ENCODE data around the gene C19orf25.
A peak's percentile ranks its signal among the peaks of the same experiment; 100 is the strongest.

The C19orf25 gene

GRCh38 chr19:1511318-1512317, 32.6 kb upstream of the C19orf25 start:
- H3K4me3 ChIP-seq (ENCODE audit: low read depth, low read length), result no peak overlapping the region
- TF ChIP-seq, protein P1, sequence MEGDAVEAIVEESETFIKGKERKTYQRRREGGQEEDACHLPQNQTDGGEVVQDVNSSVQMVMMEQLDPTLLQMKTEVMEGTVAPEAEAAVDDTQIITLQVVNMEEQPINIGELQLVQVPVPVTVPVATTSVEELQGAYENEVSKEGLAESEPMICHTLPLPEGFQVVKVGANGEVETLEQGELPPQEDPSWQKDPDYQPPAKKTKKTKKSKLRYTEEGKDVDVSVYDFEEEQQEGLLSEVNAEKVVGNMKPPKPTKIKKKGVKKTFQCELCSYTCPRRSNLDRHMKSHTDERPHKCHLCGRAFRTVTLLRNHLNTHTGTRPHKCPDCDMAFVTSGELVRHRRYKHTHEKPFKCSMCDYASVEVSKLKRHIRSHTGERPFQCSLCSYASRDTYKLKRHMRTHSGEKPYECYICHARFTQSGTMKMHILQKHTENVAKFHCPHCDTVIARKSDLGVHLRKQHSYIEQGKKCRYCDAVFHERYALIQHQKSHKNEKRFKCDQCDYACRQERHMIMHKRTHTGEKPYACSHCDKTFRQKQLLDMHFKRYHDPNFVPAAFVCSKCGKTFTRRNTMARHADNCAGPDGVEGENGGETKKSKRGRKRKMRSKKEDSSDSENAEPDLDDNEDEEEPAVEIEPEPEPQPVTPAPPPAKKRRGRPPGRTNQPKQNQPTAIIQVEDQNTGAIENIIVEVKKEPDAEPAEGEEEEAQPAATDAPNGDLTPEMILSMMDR (IDR thresholded peaks at IDR 0.05; ENCODE audit: insufficient read depth, low read depth, low read length, missing control alignments), result no peak
- no peak for DNase-seq (ENCODE audit: low read depth)

DNA sequence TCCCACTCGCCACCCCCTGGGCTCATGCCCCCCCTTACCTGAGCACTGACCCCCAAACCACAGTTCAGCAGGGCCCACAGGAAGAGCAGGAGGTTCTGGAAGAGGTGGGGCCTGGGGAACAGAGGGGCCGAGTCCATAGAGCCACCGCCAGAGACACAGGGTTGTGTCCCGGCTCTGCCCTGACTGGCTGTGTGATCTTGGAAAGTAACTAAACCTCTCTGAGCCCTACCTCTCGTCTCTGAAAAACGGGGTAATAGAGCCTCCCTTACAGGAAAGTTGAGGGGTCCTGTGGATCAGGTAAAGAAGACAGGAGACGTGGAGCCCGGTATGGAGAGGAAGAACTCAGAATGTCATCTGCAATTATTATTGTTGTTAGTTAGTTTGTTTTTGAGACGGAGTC, 31.8 kb upstream of the C19orf25 start:
- H3K4me3 ChIP-seq (ENCODE audit: low read depth, low read length), result no peak overlapping the region
- DNase-seq (ENCODE audit: low read depth), result no peak
- TF ChIP-seq, protein P1 (IDR thresholded peaks at IDR 0.05; ENCODE audit: insufficient read depth, low read depth, low read length, missing control alignments), result no peak

DNA sequence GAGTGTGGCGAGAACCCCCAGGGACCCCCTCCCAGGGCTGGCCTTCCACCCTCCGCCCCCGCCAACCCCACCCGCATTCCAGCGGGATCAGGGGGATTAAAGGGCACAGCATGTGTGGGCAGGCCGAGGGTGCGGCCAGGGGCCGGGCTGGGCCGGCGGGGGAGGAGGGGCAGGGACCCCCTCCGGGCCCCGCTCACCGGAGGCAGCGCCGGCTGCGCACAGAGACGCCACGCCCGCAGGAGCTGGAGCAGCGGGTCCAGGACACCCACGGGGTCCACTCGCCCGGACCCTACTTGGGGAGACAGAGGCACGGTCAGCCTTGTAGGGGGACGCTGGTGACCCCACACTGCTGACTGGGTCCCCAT, 31.4 kb upstream of the C19orf25 start:
- TF ChIP-seq, protein P1 (IDR thresholded peaks at IDR 0.05; ENCODE audit: insufficient read depth, low read depth, low read length, missing control alignments), result no peak
- no peak for DNase-seq (ENCODE audit: low read depth)
- H3K4me3 ChIP-seq (ENCODE audit: low read depth, low read length), result no peak overlapping the region

DNA sequence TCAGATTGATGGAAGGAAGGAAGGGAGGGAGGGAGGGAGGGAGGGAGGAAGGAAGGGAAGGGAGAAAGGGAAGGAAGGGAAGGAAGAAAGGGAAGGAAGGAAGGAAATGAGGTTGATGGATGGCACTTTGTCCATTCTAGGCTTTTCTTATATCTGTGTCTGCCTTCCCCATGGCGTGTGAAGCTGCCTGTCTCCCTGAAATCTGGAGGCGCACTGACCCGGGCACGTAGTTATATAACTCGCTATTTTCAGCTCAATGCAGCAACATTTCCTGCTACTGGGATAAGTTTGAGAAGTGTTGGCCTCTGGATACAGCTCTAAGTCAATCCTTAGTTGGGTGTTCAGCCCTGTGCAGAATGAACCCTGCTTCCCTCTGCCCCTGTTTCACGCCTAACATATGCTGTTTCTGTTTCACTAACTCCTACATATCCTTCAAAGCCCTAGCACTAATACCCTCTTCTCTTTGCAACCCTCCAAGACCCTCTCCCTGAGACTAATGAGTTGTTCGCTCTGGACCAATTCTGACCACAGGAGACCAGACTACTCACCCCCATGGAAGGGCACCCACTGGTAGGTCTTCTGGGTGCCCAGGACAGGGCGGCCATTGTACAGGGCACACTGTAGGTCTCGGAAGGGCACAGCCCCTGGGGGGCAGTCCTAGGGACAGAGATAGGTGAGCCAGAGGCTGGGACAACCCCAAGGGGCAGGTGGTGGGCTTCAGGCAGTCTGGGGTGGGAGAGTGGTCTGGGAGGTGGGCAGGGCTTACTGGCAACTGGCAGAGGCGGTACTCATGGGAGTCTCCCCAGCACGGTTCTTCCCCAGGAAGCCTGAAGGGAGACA, 30.8 kb upstream of the C19orf25 start:
- no peak for DNase-seq (ENCODE audit: low read depth)
- TF ChIP-seq, protein P1 (IDR thresholded peaks at IDR 0.05; ENCODE audit: insufficient read depth, low read depth, low read length, missing control alignments), result no peak
- no peak overlapping the region for H3K4me3 ChIP-seq (ENCODE audit: low read depth, low read length)

GRCh38 chr19:1508507-1508856, 29.5 kb upstream of the C19orf25 start:
- no peak overlapping the region for H3K4me3 ChIP-seq (ENCODE audit: low read depth, low read length)
- TF ChIP-seq, protein P1 (IDR thresholded peaks at IDR 0.05; ENCODE audit: insufficient read depth, low read depth, low read length, missing control alignments), result no peak
- DNase-seq (ENCODE audit: low read depth), result no peak

DNA sequence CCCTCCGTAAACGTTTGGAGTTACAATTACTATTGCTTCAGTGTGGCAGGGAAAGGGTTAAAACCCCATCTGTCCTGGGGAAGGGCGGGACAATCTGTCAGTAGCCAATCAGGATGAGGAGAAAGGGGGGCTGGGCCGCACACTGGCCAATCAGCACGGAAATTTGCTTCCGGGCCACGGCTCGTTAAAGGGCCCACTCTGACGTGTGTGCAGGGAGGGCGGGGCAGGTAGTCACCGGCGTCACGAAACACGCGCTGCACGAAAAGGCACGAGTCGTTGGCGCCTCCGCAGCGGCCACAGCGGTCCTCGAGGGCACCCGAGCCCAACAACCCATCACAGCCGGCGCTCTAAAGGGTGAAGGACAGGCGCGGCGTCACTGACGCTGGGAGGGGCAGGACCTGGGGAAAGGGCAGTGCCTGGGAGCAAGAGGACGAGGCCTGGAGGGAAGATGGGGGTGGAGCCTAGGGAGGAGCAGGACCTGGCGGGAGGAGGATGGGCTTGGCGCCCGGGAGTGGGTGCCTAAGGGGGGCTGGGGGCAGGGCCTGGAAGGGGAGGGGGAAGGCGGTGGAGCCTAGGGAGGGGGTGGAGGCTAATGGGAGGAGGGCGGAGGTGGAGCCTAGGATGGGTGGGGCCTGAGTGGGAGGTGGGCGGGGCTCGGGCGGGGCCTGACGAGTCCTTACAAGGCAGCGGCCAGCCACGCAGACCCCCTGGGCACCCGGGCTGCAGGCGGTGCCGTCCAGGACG, 28.9 kb upstream of the C19orf25 start:
- H3K4me3 ChIP-seq (ENCODE audit: low read depth, low read length), result no peak overlapping the region
- TF ChIP-seq, protein P1 (IDR thresholded peaks at IDR 0.05; ENCODE audit: insufficient read depth, low read depth, low read length, missing control alignments), result no peak
- DNase-seq (ENCODE audit: low read depth), result peak; percentile 80

Data from GM12865 (cell line).